Keratinocyte (primary cell): ENCODE measurements around the gene SPATA2. TPM values are rescaled to one million over a fixed set of nuclear protein-coding genes. Genes with fewer than 3 reads are reported as not detected.
"Not testable (repeated sequence)": the region's sequence is repeated elsewhere in the genome, so short reads cannot be mapped to it uniquely, and the experiment has no call there.

ENCODE experiments used
- DNase-seq: peaks from one replicate; pipeline ENCODE4 v3.0.0-alpha.2; 2011; ENCODE audit warnings: low read depth, missing footprints, low spot score
- FAIRE-seq: peaks from 2 replicates; lab custom pipeline; 2011; peaks lifted over from hg19 to GRCh38; lab: Jason Lieb, UNC
- H2AFZ ChIP-seq: 2 replicates; pipeline ENCODE4 v1.6.0; 2012; ENCODE audit warnings: low read length, control low read depth, inconsistent platforms; ENCODE audit not compliant: control insufficient read depth
- H3K27ac ChIP-seq: 2 replicates; pipeline ENCODE4 v1.5.1; 2011; ENCODE audit warnings: low read length; ENCODE audit not compliant: control insufficient read depth, insufficient read depth
- H3K27me3 ChIP-seq: 3 replicates; pipeline ENCODE4 v1.6.0; 2011; ENCODE audit warnings: low read length; ENCODE audit not compliant: control insufficient read depth, insufficient read depth; ENCODE audit errors: extremely low read depth
- H3K36me3 ChIP-seq, 2 experiments: 2 replicates in 1 of 2; 3 replicates in 1 of 2; pipeline ENCODE4 v1.5.1; 2011; ENCODE audit warnings: low read length in 2 of 2, mild to moderate bottlenecking in 1 of 2; ENCODE audit not compliant: control insufficient read depth in 2 of 2, insufficient read depth in 2 of 2; ENCODE audit errors: extremely low read depth in 1 of 2
- H3K4me1 ChIP-seq: 3 replicates; pipeline ENCODE4 v1.5.1; 2011; ENCODE audit warnings: low read length; ENCODE audit not compliant: control insufficient read depth, insufficient read depth; ENCODE audit errors: extremely low read depth
- H3K4me2 ChIP-seq: 3 replicates; pipeline ENCODE4 v1.6.0; 2011; ENCODE audit warnings: low read depth, low read length; ENCODE audit not compliant: control insufficient read depth, insufficient read depth; ENCODE audit errors: extremely low read depth
- H3K4me3 ChIP-seq, 3 experiments: fragments of 200-600 bp in 1 of 3; sonication (generic) in 1 of 3; 2 replicates in 2 of 3; 3 replicates in 1 of 3; pipeline ENCODE4 v1.5.1; 2011 to 2016; ENCODE audit warnings: low read length in 3 of 3, mild to moderate bottlenecking in 3 of 3, control low read depth in 2 of 3, inconsistent platforms in 1 of 3, low read depth in 1 of 3, mixed read lengths in 1 of 3, mixed run types in 1 of 3, moderate library complexity in 1 of 3; ENCODE audit not compliant: control insufficient read depth in 2 of 3, insufficient read depth in 2 of 3; ENCODE audit errors: extremely low read depth in 1 of 3
- H3K79me2 ChIP-seq: 2 replicates; pipeline ENCODE4 v1.6.0; 2012; ENCODE audit warnings: low read length; ENCODE audit not compliant: control insufficient read depth, insufficient read depth
- H3K9ac ChIP-seq: 3 replicates; pipeline ENCODE4 v1.6.0; 2011; ENCODE audit warnings: low read length; ENCODE audit not compliant: control insufficient read depth, insufficient read depth; ENCODE audit errors: extremely low read depth
- H3K9me1 ChIP-seq: 3 replicates; pipeline ENCODE4 v1.6.0; 2011; ENCODE audit warnings: low read length; ENCODE audit not compliant: control insufficient read depth, insufficient read depth; ENCODE audit errors: extremely low read depth
- H3K9me3 ChIP-seq: 2 replicates; pipeline ENCODE4 v1.5.1; 2012; ENCODE audit warnings: low read depth, low read length; ENCODE audit not compliant: control insufficient read depth
- H4K20me1 ChIP-seq: 3 replicates; pipeline ENCODE4 v1.6.0; 2011; ENCODE audit warnings: low read length; ENCODE audit not compliant: control insufficient read depth, insufficient read depth; ENCODE audit errors: extremely low read depth
- EZH2 ChIP-seq: IDR thresholded peaks from one replicate; pipeline ENCODE4 v1.6.1; 2012; ENCODE audit warnings: inconsistent platforms, mild to moderate bottlenecking, low read length, moderate library complexity
- dilution Hi-C: fragments of 300-500 bp; cut with MboI; formaldehyde crosslinking; loops from one replicate; pipeline ENCODE4 v1.7.0; 2020; ENCODE audit warnings: low sequenced_read_pairs; ENCODE audit not compliant: extremely low pct_ligation_motif_present
- polyA plus RNA-seq, 5 experiments: library from polyadenylated mRNA; depleted of rRNA in 3 of 5; stranded (reverse) in 3 of 5; stranded (forward) in 1 of 5; unstranded in 1 of 5; fragments of >200 nt; gene quantifications; 1 replicate in 1 of 5; 2 replicates in 3 of 5; 3 replicates in 1 of 5; pipeline versions ENCODE4 v1.2.1 to v1.2.3, GENCODE V29; 2011 to 2012; ENCODE audit warnings: missing spikeins in 2 of 5, low read depth in 1 of 5, low replicate concordance in 1 of 5
- TF ChIP-seq, protein P1 (sequence below), 3 experiments: IDR thresholded peaks in 1 of 3; conservative IDR thresholded peaks in 1 of 3; optimal IDR thresholded peaks in 1 of 3; 2 replicates in 2 of 3; 3 replicates in 1 of 3; pipeline versions ENCODE3 to v1.5.1; 2011; ENCODE audit warnings: low read length in 3 of 3, mild to moderate bottlenecking in 3 of 3, moderate library complexity in 2 of 3, control low read depth in 1 of 3, inconsistent platforms in 1 of 3; ENCODE audit not compliant: insufficient read depth in 2 of 3; ENCODE audit errors: extremely low read depth in 1 of 3

The SPATA2 gene
- polyA plus RNA-seq, 1 donor (not counting 4 experiments of a cell fraction or from before 2014, with no cell fraction given), result 3.2 TPM

DNA sequence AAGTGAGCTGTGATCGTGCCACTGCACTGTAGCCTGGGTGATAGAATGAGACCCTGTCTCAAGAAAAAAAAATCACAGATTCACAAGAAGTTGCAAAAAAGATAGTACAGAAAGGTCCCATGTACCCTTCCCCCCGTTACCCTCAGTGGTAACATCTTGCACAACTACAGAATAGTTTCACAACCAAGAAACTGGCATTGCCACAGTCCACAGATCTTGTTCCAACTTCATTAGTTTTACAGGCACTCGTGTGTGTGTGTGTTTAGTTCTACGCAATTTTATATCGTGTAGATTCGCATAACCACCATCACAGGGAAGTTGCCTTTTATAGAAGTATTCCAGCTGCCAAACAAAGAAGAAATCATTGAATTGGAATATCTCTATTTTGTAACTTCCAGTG lies 19.1 kb downstream of the SPATA2 start:
- FAIRE-seq, result no peak
- H3K27ac ChIP-seq, result no peak overlapping the region
- H3K36me3 ChIP-seq, result no peaks in the 10 kb centered on the region
- no peak overlapping the region for H3K9ac ChIP-seq
- DNase-seq, result no peak
- no peak overlapping the region for H3K4me3 ChIP-seq
- H3K4me2 ChIP-seq, result no peak overlapping the region
- dilution Hi-C loops, result no loop called here
- H4K20me1 ChIP-seq, result no peaks in the 10 kb centered on the region
- TF ChIP-seq, protein P1, sequence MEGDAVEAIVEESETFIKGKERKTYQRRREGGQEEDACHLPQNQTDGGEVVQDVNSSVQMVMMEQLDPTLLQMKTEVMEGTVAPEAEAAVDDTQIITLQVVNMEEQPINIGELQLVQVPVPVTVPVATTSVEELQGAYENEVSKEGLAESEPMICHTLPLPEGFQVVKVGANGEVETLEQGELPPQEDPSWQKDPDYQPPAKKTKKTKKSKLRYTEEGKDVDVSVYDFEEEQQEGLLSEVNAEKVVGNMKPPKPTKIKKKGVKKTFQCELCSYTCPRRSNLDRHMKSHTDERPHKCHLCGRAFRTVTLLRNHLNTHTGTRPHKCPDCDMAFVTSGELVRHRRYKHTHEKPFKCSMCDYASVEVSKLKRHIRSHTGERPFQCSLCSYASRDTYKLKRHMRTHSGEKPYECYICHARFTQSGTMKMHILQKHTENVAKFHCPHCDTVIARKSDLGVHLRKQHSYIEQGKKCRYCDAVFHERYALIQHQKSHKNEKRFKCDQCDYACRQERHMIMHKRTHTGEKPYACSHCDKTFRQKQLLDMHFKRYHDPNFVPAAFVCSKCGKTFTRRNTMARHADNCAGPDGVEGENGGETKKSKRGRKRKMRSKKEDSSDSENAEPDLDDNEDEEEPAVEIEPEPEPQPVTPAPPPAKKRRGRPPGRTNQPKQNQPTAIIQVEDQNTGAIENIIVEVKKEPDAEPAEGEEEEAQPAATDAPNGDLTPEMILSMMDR (optimal IDR thresholded peaks at IDR 0.05 in 1 of 3, IDR thresholded peaks at IDR 0.05 in 1 of 3, conservative IDR thresholded peaks at IDR 0.05 in 1 of 3; ENCODE audit: extremely low read depth in 1 of 3, insufficient read depth in 2 of 3, low read length in 3 of 3), result no peak
- TF ChIP-seq EZH2, result no peak
- H3K9me1 ChIP-seq, result no peaks in the 10 kb centered on the region
- no peak overlapping the region for H2AFZ ChIP-seq
- H3K9me3 ChIP-seq, result no peaks in the 10 kb centered on the region
- H3K4me1 ChIP-seq, result no peaks in the 10 kb centered on the region
- no peaks in the 10 kb centered on the region for H3K27me3 ChIP-seq
- H3K79me2 ChIP-seq, result no peaks in the 10 kb centered on the region

DNA sequence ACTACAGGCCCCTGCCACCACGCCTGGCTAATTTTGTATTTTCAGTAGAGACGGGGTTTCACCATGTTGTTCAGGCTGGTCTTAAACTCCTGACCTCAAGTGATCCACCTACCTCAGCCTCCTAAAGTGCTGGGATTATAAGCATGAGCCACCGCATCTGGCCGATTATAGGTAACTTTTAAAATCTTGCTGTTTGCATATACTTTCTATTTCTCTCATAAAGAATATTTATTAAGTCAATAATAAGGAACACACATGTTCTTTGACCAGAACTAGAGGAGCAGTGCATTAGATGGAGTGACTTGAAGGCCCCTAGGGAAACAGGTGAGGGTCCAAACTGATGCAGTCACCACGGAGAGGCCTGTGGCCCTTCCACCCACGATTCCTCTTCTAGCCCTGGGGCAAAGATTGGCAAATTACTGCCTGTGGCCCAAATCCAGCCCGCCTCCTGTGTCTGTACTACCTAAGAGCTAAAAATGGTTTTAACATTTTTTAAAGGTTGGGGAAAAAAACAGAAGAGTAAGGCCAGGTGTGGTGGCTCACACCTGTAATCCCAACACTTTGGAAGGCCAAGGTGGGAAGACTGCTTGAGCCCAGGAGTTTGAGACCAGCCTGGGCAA lies 19.7 kb downstream of the SPATA2 start:
- H3K4me1 ChIP-seq, H3K36me3 ChIP-seq, H3K79me2 ChIP-seq, H3K27me3 ChIP-seq, FAIRE-seq, H3K9ac ChIP-seq, H2AFZ ChIP-seq, H3K4me2 ChIP-seq, H3K9me3 ChIP-seq, DNase-seq, H3K4me3 ChIP-seq, H3K9me1 ChIP-seq, dilution Hi-C loops, H4K20me1 ChIP-seq, H3K27ac ChIP-seq: not testable (repeated sequence)

DNA sequence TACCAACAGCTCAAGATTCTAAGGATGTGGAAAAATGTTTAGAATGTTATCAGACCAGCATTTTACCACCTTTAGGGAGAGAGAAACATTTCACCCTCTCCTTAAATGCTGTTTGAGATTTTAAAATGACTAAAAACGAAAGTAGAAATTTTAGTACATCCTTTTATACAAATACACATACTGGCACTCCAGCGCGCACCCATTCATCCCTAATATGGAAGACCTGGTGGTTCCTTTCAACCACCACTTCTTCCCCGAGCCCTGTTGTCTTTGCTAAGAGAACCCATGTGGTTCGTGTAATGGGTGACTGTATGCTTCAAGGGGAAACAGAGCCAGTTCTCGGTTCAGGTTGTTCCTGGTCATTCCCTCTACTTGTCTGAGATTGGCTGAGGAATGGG lies 21.3 kb downstream of the SPATA2 start:
- DNase-seq (no peak), FAIRE-seq (no peak)
- H3K36me3 ChIP-seq, result peaks cover under 1 to 6% of the 10 kb centered on the region in 2 experiments
- H3K4me1 ChIP-seq, result no peaks in the 10 kb centered on the region
- no peak overlapping the region for H3K27ac ChIP-seq
- no peak for TF ChIP-seq EZH2
- TF ChIP-seq, protein P1 (optimal IDR thresholded peaks at IDR 0.05 in 1 of 3, IDR thresholded peaks at IDR 0.05 in 1 of 3, conservative IDR thresholded peaks at IDR 0.05 in 1 of 3; ENCODE audit: extremely low read depth in 1 of 3, insufficient read depth in 2 of 3, low read length in 3 of 3), result no peak
- H3K4me3 ChIP-seq, result no peak overlapping the region
- H3K9ac ChIP-seq, result no peak overlapping the region
- H3K9me3 ChIP-seq, result no peaks in the 10 kb centered on the region
- no peaks in the 10 kb centered on the region for H3K27me3 ChIP-seq
- no peak overlapping the region for H2AFZ ChIP-seq
- dilution Hi-C loops, result no loop called here
- no peak overlapping the region for H3K4me2 ChIP-seq
- H3K9me1 ChIP-seq, result no peaks in the 10 kb centered on the region
- H4K20me1 ChIP-seq, result no peaks in the 10 kb centered on the region
- H3K79me2 ChIP-seq, result no peaks in the 10 kb centered on the region
